Gastroesophageal sphincter (tissue), 3 donors: Measurements from ENCODE around the gene ALK.

ENCODE experiments used
- CTCF ChIP-seq, 4 experiments: fragments of 200-600 bp in 2 of 4; fragments of 450-650 bp in 2 of 4; sonication (generic) in 1 of 4; IDR thresholded peaks; one replicate each; pipeline ENCODE4 v1.5.1; 2017 to 2019; ENCODE audit warnings: antibody characterized with exemption in 4 of 4, mild to moderate bottlenecking in 2 of 4, moderate library complexity in 2 of 4
- EP300 ChIP-seq: sonication (generic); formaldehyde crosslinking; IDR thresholded peaks from one replicate; pipeline ENCODE4 v1.6.1; 2017; ENCODE audit warnings: antibody characterized with exemption, mild to moderate bottlenecking
- POLR2A ChIP-seq, 2 donors: fragments of 450-650 bp; IDR thresholded peaks; one replicate each; pipeline ENCODE4 v1.6.1; 2017; ENCODE audit warnings: antibody characterized with exemption in 2 of 2, mild to moderate bottlenecking in 2 of 2, moderate library complexity in 1 of 2

- no peak for TF ChIP-seq POLR2A (IDR thresholded peaks at IDR 0.05)
- no peak for TF ChIP-seq CTCF (IDR thresholded peaks at IDR 0.05)
- TF ChIP-seq EP300, result no peak
These were observed 490.8 kb downstream of the ALK start for GRCh38 chr2:29430382-29431112.
